Left renal cortex interstitium (tissue), 4 donors: ENCODE data around the gene KLHDC7B. TPM values are rescaled to one million over a fixed set of nuclear protein-coding genes. Genes with fewer than 3 reads are reported as not detected.

ENCODE experiments used
- DNase-seq, 4 donors: peaks; one replicate each; pipeline ENCODE4 v3.0.0-alpha.2; 2013; ENCODE audit warnings: low read depth in 4 of 4, low spot score in 2 of 4, missing footprints in 1 of 4
- polyA plus RNA-seq, 4 donors: library from polyadenylated mRNA; unstranded; fragments of 120-200 nt; gene quantifications; one replicate each; pipeline ENCODE4 v1.2.1, GENCODE V29; 2013; ENCODE audit not compliant: insufficient read length in 4 of 4

KLHDC7B gene
- polyA plus RNA-seq, 4 donors, result 0.07 to 0.39 (median 0.15) TPM

DNA sequence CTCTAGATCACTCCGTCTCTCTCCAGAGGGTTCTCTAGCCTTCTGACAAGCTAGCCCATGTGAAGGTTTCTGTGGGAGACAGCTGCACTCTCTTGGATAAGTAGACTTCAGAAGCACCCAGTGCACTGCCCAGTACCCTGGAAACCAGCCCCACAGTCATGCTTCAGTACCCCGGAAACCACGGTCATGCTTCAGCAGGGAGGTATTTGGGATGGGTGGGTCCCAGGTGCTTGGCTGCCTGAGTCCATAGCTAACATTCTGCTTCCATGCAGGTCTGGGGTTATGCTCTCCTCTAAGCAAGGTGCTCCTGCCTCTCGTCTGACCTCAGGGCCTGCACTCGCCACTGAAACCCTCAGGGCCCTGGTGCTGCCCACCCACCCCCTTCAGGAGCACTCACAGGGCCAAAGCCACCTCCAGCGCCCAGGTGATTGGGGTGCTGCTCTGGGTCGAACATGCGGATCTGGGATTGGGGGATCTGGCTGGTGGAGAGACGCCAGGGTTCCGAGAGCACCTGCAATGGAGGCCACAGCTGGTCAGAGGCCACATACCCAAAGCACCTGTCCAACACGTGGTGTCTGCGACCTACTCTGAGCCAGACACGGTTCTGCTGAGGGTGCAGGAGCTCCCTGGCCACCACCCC, 24.3 kb downstream of the KLHDC7B start:
- no peak for DNase-seq

DNA sequence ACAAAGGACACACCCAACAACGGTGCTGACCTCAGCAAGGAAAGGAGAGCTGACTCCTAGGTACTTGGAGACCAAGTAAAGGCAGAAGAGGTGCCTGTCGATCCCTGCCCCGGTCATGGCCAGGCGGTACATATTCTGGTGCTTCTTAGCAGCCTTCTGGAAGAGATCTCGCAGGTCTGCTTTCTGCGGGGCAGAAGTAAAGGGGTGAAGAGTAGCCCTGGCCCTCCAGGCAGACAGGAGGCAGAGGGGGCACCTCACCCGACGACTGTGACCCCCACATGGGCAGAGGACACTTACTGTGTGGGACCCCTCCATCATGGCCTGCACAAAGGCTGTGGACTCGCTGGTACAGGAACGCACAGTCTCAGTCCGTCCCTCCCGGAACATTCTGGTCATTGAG, 25.2 kb downstream of the KLHDC7B start:
- no peak for DNase-seq

DNA sequence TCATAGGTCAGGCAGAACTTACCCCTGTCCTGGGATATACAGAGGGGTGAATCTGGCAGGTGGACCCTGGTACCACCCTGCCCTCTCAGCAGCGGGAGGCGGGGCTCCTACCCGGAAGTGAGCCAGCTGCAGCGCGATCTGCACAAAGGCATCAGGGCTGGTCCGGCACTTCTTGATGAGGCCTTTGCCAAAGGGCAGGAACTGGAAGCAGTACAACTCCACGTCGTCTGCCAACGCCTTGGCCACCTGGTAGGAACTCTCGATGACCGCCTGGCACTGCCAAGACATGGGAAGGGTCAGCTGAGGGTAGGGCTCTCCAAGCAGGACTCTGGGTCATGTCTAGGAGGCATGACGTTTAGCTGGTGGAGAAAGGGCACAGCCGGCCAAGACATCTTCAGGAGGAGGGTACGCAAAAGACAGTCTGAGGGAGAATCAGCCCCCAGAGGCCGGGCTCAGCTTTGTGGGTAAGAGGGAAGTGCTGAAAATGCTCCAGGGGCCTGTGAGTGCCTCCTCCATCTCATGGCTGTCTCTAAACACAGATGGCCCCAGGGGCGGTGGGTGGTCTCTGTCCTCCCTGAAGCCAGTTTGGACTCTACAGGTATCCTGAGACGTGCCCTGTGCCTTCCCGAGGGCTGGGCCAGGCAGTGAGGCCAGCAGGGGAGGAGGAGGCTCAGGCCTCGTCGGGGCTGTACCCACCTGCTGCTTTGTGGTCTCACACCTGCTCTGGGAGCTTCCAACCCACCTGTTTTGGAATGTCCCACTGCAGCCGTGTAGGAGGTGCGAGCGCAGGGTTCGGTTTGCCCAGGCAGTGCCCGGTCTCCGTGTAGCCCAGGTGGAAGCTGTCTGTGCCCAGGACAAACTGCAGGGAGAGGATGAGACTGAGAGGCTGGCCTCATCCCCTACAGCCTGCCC, 25.8 kb downstream of the KLHDC7B start:
- no peak for DNase-seq

DNA sequence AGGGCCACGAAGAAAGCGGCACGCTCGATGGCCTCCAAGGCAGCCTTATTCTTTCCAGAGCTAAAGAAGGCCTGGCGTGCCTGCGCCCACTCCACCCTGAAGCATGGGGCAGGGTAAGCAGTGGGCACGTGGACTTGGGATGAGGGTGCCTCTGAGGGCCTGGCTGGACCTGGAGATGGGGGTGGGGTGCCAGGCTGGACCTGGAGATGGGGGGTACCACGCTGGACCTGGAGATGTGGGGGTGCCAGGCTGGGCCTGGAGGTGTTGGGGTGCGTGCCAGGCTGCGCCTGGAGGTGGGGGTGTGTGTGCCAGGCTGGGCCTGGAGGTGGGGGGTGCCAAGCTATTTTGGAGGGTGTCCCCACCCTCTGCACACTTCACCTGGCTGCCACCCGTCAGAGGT, 27.3 kb downstream of the KLHDC7B start:
- no peak for DNase-seq

- DNase-seq, result no peak
Observed at GRCh38 chr22:50573491-50574382, 28.0 kb downstream of the KLHDC7B start.

GRCh38 chr22:50574383-50574755, 28.7 kb downstream of the KLHDC7B start:
- DNase-seq, result no peak

- DNase-seq, result no peak
Observed at GRCh38 chr22:50575426-50575941, 29.8 kb downstream of the KLHDC7B start.

DNA sequence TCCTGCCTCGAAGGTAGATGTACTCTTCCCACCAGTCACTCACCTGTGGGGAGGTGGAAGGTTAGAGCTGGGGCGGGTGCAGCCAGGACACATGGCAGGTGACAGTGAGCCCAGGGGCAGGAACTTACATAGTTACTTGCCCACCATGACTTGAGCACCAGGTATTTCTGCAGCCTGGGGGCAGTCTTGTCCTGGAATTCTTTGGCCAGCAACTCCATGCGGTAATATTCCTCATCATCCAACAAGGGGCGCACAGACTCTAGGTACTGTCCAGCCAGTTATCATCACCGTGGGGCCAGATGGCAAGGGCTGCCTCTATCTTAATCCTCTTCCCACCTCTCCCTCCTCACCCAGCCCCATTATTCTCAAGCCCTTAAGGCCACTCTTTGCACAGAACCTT, 30.4 kb downstream of the KLHDC7B start:
- DNase-seq, result no peak

DNA sequence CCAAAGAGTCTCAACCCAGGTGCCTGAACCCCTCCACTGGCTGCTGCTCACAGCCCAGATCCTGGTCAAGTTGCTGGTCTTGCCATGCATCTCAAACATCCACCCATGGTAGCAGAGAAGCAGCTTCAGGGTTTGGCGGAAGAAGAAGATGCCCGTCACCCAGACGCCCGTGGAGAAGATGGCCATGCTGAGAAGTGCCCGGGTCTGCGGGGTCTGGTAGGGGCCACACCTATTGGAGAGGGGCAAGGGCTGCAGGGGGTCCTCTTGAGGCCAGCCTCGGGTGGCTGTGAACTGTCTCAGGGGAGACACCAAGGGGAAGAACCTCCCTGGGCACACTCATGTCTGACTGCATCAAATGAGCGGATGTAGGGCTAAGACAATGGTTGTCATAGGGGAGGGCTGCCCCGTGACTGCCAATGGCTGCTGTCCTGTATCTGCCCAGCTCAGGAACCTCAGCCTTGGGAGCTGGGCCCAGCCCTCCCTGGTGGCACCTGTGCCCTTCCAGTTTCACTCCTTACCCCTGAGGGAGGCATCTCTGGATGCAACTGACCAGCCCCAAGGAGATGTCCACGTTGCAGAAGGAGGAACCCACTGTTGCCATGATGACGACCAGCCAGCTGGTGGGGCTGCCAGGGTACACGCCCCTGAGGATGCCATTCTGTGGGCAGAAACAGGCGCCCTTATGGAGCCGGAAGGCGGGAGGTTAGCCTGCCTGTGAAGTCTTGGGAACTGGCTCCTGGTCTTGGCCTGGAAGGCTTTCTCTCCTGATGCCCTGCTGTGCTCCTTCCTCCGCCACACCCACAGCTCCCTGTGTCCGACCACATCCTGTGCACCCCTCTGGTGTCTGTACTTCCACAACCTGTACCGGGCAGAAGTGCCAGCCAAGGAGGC, 31.4 kb downstream of the KLHDC7B start:
- no peak for DNase-seq

DNA sequence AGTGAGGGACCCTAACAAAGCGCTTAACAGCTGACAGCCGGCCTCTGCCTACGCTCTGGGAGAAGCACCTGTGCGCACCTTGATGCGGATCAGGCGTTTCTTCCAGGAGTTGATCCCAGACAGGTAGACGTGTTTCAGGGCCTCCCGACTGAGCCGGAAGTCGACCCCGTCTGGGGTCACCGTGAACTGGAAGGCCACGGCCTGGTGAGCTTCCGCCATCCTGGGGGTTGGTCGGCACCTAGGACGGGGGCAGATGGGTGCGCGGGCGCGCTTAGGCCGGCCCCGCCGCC, 31.9 kb downstream of the KLHDC7B start:
- no peak for DNase-seq

GRCh38 chr22:50577987-50578775, 32.5 kb downstream of the KLHDC7B start, which contains the start of gene CPT1B:
Gene CPT1B, minus strand, starts transcription at chr22:50578427. Its CDS starts 512 bp downstream, at chr22:50577915.
- DNase-seq, result no peak

DNA sequence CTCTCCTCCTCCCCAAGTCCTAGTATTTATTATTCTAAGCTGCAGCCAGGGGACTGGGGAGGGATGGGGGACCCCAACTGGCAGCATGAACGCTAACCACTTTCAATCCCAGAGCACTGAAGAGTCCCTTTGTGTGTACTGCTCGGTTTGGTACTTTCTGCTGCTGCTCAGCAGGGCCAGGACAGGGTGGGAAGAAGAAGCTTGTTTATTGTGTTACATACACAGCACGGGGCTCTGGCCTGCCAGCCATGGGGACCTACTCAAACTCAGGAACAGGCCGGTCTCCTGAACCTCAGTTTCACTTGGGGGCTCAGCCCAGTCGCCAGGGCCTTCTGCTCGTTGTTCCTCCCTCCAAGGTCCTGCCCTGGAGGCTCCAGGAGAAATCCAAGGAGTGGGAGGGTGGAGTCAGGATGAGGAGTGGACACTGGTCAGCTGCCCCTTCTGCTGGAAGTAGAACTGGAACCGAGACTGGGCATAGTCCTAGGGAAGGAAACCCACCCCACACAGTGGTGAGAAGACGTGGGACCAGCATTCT, 33.1 kb downstream of the KLHDC7B start:
- DNase-seq, result no peak

DNA sequence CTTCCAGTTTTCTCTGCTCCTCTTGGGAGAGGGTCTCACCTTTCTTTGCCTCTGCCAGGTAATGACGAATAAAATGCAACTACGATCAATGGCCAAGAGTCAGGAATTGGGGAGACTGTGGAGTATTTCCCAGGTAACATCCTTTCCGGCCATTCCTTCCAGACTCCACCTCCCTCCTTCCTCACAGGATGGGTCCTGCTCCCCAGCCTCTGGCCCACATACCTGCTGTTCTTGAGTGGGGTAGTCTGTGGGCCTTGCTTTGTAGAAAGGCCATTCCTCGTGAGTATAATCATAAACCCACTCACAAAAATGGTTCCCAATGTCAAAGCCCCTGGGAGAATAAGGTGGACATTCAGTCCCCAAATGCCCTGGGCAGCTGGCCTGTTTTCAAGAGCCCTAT, 34.1 kb downstream of the KLHDC7B start:
- no peak for DNase-seq

GRCh38 chr22:50581031-50581949, 35.6 kb downstream of the KLHDC7B start:
- DNase-seq, result no peak

DNA sequence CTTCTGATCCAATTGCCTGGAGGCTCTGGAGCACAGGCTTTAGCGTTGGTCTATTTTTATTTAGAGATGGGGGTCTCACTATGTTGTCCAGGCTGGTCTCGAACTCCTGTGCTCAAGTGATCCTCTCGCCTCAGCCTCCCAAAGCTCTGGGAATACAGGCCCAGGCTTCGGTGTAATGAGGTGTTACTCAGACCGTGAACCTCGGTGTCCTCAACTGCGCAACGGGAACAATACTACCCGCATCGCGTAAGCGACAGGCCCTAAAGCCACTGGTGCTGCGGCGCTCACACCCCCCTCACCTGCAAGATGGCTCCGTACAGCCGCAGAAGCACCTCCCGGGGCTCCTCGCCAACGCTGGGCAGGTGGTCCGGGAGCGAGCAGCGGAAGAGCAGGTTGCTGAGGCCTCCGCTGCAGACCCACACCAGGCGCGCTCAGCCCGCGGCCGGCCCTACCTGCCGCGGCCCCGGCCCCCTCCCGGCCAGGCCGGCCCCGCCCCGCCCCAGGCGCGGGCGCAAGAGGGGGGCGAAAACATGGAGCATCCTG, 36.3 kb downstream of the KLHDC7B start:
- DNase-seq, result no peak

GRCh38 chr22:50582493-50583293, 37.0 kb downstream of the KLHDC7B start, which contains the start of gene CHKB:
Gene CHKB, minus strand, starts transcription at chr22:50582849. Its CDS starts 68 bp downstream, at chr22:50582781.
- peak; percentile 87 to 96 (median 92) for DNase-seq
